Endothelial cell (in vitro differentiated cells): ENCODE measurements around the gene SFMBT2. TPM values are rescaled to one million over a fixed set of nuclear protein-coding genes. Genes with fewer than 3 reads are reported as not detected.

Experiments used
- DNase-seq: peaks from one replicate; pipeline ENCODE4 v3.0.0; 2021; ENCODE audit warnings: low spot score
- H3K27ac Mint-ChIP-seq: one replicate; pipeline ENCODE4 v1.8.0; 2021; ENCODE audit warnings: mixed read lengths, inconsistent platforms; ENCODE audit not compliant: unreplicated experiment
- H3K27me3 Mint-ChIP-seq: one replicate; pipeline ENCODE4 v1.8.0; 2021; ENCODE audit warnings: mild to moderate bottlenecking, moderate library complexity, mixed read lengths, inconsistent platforms; ENCODE audit not compliant: unreplicated experiment
- H3K36me3 Mint-ChIP-seq: one replicate; pipeline ENCODE4 v1.8.0; 2021; ENCODE audit warnings: mild to moderate bottlenecking, low read depth, mixed read lengths, inconsistent platforms; ENCODE audit not compliant: unreplicated experiment
- H3K4me1 Mint-ChIP-seq: one replicate; pipeline ENCODE4 v1.8.0; 2021; ENCODE audit warnings: mild to moderate bottlenecking, mixed read lengths, inconsistent platforms; ENCODE audit not compliant: unreplicated experiment
- H3K4me3 Mint-ChIP-seq: one replicate; pipeline ENCODE4 v1.8.0; 2021; ENCODE audit warnings: mild to moderate bottlenecking, mixed read lengths, inconsistent platforms; ENCODE audit not compliant: unreplicated experiment
- H3K9me3 Mint-ChIP-seq: one replicate; pipeline ENCODE4 v1.8.0; 2021; ENCODE audit warnings: mixed read lengths, inconsistent platforms; ENCODE audit not compliant: unreplicated experiment
- CTCF ChIP-seq: fragments of 200-600 bp; sonication (generic); IDR thresholded peaks from one replicate; pipeline ENCODE4 v1.5.0; 2021; ENCODE audit warnings: antibody characterized with exemption; ENCODE audit not compliant: unreplicated experiment
- total RNA-seq: library from RNA; stranded (reverse); fragmentation: NEBNext Ultra II Directional; extraction: Animal tissue kit (Norgen Biotek cat#: 25700); gene quantifications from one replicate; pipeline ENCODE4 v1.2.1, GENCODE V29; 2021; ENCODE audit not compliant: unreplicated experiment

SFMBT2 gene
- total RNA-seq, 1 donor from 2014 or later, result 16.0 TPM

- H3K4me3 Mint-ChIP-seq, result no peak overlapping the region
- no peak for DNase-seq
- H3K4me1 Mint-ChIP-seq, result peaks cover 3% of the 10 kb centered on the region
- H3K36me3 Mint-ChIP-seq, result peaks cover 5% of the 10 kb centered on the region
- no peaks in the 10 kb centered on the region for H3K9me3 Mint-ChIP-seq
- no peak overlapping the region for H3K27ac Mint-ChIP-seq
- no peak for TF ChIP-seq CTCF
- no peaks in the 10 kb centered on the region for H3K27me3 Mint-ChIP-seq
These were observed 105.8 kb downstream of the SFMBT2 start for GRCh38 chr10:7305053-7305452.

GRCh38 chr10:7304110-7304509, 106.7 kb downstream of the SFMBT2 start:
- Mint-ChIP-seq H3K36me3 (peaks cover 5% of the 10 kb centered on the region), H3K9me3 (no peaks in the 10 kb centered on the region), H3K4me1 (peaks cover 3% of the 10 kb centered on the region), H3K27me3 (peaks cover 2% of the 10 kb centered on the region), H3K4me3 (no peak overlapping the region), H3K27ac (no peak overlapping the region)
- no peak for DNase-seq
- no peak for TF ChIP-seq CTCF

GRCh38 chr10:7302930-7303557, 107.8 kb downstream of the SFMBT2 start:
- peaks cover 3% of the 10 kb centered on the region for H3K4me1 Mint-ChIP-seq
- no peak overlapping the region for H3K27ac Mint-ChIP-seq
- H3K36me3 Mint-ChIP-seq, result peaks cover 5% of the 10 kb centered on the region

GRCh38 chr10:7302392-7302906, 108.4 kb downstream of the SFMBT2 start:
- Mint-ChIP-seq H3K36me3 (peaks cover 5% of the 10 kb centered on the region), H3K9me3 (no peaks in the 10 kb centered on the region), H3K27me3 (peaks cover 2% of the 10 kb centered on the region), H3K27ac (no peak overlapping the region), H3K4me3 (no peak overlapping the region), H3K4me1 (peaks cover 3% of the 10 kb centered on the region)
- no peak for DNase-seq
- no peak for TF ChIP-seq CTCF

More at GRCh38 chr10:7302930-7303557, 107.8 kb downstream of the SFMBT2 start:
- Mint-ChIP-seq H3K4me3 (no peak overlapping the region), H3K27me3 (peaks cover 2% of the 10 kb centered on the region), H3K9me3 (no peaks in the 10 kb centered on the region)
- no peak for DNase-seq
- no peak for TF ChIP-seq CTCF

GRCh38 chr10:7301006-7301778, 109.6 kb downstream of the SFMBT2 start:
- no peak overlapping the region for H3K4me3 Mint-ChIP-seq
- H3K27ac Mint-ChIP-seq, result no peak overlapping the region
- peak; percentile 12 for DNase-seq
- TF ChIP-seq CTCF, result peak; percentile 17
- no peaks in the 10 kb centered on the region for H3K9me3 Mint-ChIP-seq
- H3K4me1 Mint-ChIP-seq, result peaks cover 7% of the 10 kb centered on the region
- peaks cover 10% of the 10 kb centered on the region for H3K36me3 Mint-ChIP-seq
- peaks cover 2% of the 10 kb centered on the region for H3K27me3 Mint-ChIP-seq
